ENCODE measurements around the gene SH3PXD2B. TPM values are rescaled to one million over a fixed set of nuclear protein-coding genes. Genes with fewer than 3 reads are reported as not detected.

SH3PXD2B gene
- total RNA-seq, 4 donors from 2014 or later: 13.5 to 43.5 (median 28.1) TPM

DNA sequence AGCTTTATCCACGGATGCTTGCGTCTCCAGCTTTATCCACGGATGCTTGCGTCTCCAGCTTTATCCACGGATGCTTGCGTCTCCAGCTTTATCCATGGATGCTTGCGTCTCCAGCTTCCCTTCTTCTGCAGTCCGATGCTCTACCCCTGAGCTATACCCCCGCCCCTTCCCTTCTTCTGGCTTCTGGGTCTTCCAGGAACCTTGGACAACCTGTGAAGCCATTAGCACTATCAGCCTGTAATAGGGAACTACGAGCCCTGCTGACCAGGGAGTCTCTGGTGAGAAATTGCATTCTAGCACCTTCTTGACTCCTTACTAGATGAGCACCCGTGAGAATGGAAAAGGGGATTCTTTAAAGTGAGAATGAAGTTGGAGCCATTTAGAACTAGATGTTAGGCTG lies 39.1 kb upstream of the SH3PXD2B start:
- peak in 1 of 2 donors; percentile 17 for DNase-seq (ENCODE audit: low spot score in 2 of 2)
- intact Hi-C loops (cut with DNase I; ENCODE audit: low total_unique reads): no loop called here
- no peak for TF ChIP-seq POLR2A (IDR thresholded peaks at IDR 0.05)
- no peak for TF ChIP-seq CTCF (IDR thresholded peaks at IDR 0.05)
- no peak overlapping the region for H3K4me3 ChIP-seq (ENCODE audit: low read depth, poor library complexity, severe bottlenecking)
- 91 to 96% methylated on average over 11 of the region's 11 CpGs for WGBS, 2 donors

GRCh38 chr5:172493002-172493401 lies 38.7 kb upstream of the SH3PXD2B start:
- DNase-seq (ENCODE audit: low spot score in 2 of 2): peak in 1 of 2 donors; percentile 80
- 80 to 88% methylated on average over 7 of the region's 7 CpGs for WGBS, 2 donors
- H3K4me3 ChIP-seq (ENCODE audit: low read depth, poor library complexity, severe bottlenecking): no peak overlapping the region
- intact Hi-C loops (cut with DNase I; ENCODE audit: low total_unique reads): no loop called here
- no peak for TF ChIP-seq CTCF (IDR thresholded peaks at IDR 0.05)

DNA sequence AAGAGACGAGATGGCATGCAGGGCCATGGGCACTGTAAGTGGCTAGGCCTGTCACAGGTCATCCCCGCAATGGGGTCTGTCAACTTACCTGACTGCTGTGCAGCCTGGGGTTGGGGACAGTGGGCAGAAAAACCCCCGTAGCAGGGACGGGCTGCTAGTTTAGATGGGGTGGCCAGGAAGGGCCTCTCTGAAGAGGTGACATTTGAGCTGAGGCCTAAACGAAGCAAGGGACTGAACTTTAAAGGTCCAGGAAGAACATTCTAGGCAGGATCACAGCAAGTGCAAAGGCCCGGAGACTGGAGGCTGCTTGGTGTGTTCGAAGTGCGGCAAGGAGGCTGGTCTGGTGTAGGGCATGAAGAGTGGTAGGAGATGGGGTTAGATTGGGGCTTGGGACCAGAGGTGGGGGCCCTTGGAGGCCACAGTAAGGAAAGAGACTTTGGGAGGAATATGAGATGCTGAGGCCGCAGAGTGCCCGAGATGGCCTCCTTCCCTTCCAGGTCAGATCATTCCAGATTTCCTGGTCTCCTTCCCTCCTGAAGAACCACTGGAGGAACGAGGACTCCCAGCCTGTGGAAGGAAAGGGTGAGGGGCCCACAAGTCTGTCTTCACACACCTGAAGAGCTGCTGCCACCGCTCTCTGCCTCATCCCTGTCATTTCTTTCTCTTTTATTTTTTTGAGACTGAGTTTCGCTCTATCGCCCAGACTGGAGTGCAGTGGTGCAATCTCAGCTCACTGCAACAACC lies 37.9 kb upstream of the SH3PXD2B start:
- no peak overlapping the region for H3K4me3 ChIP-seq (ENCODE audit: low read depth, poor library complexity, severe bottlenecking)
- DNase-seq (ENCODE audit: low spot score in 2 of 2): peak in 1 of 2 donors; percentile 70
- intact Hi-C loops (cut with DNase I; ENCODE audit: low total_unique reads): no loop called here
- WGBS, 2 donors: 89% methylated on average over 14 of the region's 14 CpGs
- TF ChIP-seq CTCF (IDR thresholded peaks at IDR 0.05): no peak
- TF ChIP-seq POLR2A (IDR thresholded peaks at IDR 0.05): no peak

GRCh38 chr5:172491481-172491880 lies 37.2 kb upstream of the SH3PXD2B start:
- H3K4me3 ChIP-seq (ENCODE audit: low read depth, poor library complexity, severe bottlenecking): no peak overlapping the region
- 70 to 78% methylated on average over 7 to 8 of the region's 8 CpGs for WGBS, 2 donors
- TF ChIP-seq CTCF (IDR thresholded peaks at IDR 0.05) (no peak), POLR2A (IDR thresholded peaks at IDR 0.05) (no peak)
- intact Hi-C loops (cut with DNase I; ENCODE audit: low total_unique reads): no loop called here
- peak in 1 of 2 donors; percentile 70 for DNase-seq (ENCODE audit: low spot score in 2 of 2)

GRCh38 chr5:172490514-172491461 lies 36.5 kb upstream of the SH3PXD2B start:
- DNase-seq (ENCODE audit: low spot score in 2 of 2): peak in 1 of 2 donors; percentile 82
- H3K4me3 ChIP-seq (ENCODE audit: low read depth, poor library complexity, severe bottlenecking): no peak overlapping the region
- no peak for TF ChIP-seq CTCF (IDR thresholded peaks at IDR 0.05)
- TF ChIP-seq POLR2A (IDR thresholded peaks at IDR 0.05): no peak
- WGBS, 2 donors: 76 to 79% methylated on average over 11 to 12 of the region's 12 CpGs
- intact Hi-C loops (cut with DNase I; ENCODE audit: low total_unique reads): no loop called here

Measured in lower leg skin (tissue), 4 donors.